ENCODE data around the gene AARS2. TPM values are rescaled to one million over a fixed set of nuclear protein-coding genes. Genes with fewer than 3 reads are reported as not detected.

The AARS2 gene
- total and polyA plus RNA-seq, 9 of the 15 experiments (the other 6 are each of a cell fraction or from before 2014, with no cell fraction given): 0.97 to 34.0 (median 18.3) TPM

DNA sequence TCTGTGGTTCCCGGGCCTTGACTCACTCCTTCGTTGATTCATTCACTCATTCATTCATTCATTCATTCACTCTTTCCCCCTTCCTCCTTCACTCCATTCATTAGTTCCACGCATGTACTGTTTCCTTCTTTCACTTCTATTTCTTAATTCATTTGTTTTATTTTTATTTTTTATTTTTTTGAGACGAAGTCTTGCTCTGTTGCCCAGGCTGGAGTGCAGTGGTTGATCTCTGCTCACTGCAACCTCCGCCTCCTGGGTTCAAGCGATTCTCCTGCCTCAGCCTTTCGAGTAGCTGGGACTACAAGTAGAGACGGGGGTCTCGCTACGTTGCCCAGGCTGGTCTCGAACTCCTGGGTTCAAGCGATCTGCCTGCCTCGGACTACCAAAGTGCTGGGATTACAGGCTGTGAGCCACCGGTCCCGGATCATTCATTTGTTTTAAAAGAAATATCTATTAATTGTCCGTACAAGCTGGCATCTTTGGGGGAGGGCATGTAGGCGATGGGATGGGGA, 47.4 kb downstream of the AARS2 start (continued):
- TF ChIP-seq ZNF512 (tag; IDR thresholded peaks at IDR 0.05): 0 out of 2 replicates have a peak, but pooled peaks have one; percentile 44
- TF ChIP-seq NCOA4 (IDR thresholded peaks at IDR 0.05; ENCODE audit: partially characterized antibody): no peak
- TF ChIP-seq ETV1 (tag; conservative IDR thresholded peaks at IDR 0.05; ENCODE audit: low read depth): peak; percentile 48; the same call in 1 of the 2 replicates
- TF ChIP-seq MIER1 (IDR thresholded peaks at IDR 0.05; ENCODE audit: low read depth): 0 out of 2 replicates have a peak, but pooled peaks have one; percentile 61
- TF ChIP-seq, protein P1, sequence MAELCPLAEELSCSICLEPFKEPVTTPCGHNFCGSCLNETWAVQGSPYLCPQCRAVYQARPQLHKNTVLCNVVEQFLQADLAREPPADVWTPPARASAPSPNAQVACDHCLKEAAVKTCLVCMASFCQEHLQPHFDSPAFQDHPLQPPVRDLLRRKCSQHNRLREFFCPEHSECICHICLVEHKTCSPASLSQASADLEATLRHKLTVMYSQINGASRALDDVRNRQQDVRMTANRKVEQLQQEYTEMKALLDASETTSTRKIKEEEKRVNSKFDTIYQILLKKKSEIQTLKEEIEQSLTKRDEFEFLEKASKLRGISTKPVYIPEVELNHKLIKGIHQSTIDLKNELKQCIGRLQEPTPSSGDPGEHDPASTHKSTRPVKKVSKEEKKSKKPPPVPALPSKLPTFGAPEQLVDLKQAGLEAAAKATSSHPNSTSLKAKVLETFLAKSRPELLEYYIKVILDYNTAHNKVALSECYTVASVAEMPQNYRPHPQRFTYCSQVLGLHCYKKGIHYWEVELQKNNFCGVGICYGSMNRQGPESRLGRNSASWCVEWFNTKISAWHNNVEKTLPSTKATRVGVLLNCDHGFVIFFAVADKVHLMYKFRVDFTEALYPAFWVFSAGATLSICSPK (IDR thresholded peaks at IDR 0.05; ENCODE audit: borderline replicate concordance): peak; percentile 44; the same call in 1 of the 2 replicates
- TF ChIP-seq ZBTB43 (CRISPR knock-in tag; IDR thresholded peaks at IDR 0.05): no peak
- peak; percentile 53; the same call in 1 of the 2 replicates for TF ChIP-seq ZC3H8 (IDR thresholded peaks at IDR 0.05)
- TF ChIP-seq SP1 (CRISPR knock-in tag; IDR thresholded peaks at IDR 0.05): peak; percentile 13; the same call in 1 of the 2 replicates
- TF ChIP-seq PCBP2 (IDR thresholded peaks at IDR 0.05; ENCODE audit: low read depth, low read length, poor library complexity, severe bottlenecking): no peak
- TF ChIP-seq, protein P2, sequence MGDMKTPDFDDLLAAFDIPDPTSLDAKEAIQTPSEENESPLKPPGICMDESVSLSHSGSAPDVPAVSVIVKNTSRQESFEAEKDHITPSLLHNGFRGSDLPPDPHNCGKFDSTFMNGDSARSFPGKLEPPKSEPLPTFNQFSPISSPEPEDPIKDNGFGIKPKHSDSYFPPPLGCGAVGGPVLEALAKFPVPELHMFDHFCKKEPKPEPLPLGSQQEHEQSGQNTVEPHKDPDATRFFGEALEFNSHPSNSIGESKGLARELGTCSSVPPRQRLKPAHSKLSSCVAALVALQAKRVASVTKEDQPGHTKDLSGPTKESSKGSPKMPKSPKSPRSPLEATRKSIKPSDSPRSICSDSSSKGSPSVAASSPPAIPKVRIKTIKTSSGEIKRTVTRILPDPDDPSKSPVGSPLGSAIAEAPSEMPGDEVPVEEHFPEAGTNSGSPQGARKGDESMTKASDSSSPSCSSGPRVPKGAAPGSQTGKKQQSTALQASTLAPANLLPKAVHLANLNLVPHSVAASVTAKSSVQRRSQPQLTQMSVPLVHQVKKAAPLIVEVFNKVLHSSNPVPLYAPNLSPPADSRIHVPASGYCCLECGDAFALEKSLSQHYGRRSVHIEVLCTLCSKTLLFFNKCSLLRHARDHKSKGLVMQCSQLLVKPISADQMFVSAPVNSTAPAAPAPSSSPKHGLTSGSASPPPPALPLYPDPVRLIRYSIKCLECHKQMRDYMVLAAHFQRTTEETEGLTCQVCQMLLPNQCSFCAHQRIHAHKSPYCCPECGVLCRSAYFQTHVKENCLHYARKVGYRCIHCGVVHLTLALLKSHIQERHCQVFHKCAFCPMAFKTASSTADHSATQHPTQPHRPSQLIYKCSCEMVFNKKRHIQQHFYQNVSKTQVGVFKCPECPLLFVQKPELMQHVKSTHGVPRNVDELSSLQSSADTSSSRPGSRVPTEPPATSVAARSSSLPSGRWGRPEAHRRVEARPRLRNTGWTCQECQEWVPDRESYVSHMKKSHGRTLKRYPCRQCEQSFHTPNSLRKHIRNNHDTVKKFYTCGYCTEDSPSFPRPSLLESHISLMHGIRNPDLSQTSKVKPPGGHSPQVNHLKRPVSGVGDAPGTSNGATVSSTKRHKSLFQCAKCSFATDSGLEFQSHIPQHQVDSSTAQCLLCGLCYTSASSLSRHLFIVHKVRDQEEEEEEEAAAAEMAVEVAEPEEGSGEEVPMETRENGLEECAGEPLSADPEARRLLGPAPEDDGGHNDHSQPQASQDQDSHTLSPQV (IDR thresholded peaks at IDR 0.05): no peak
- no peak for TF ChIP-seq DLX4 (CRISPR knock-in tag; IDR thresholded peaks at IDR 0.05)
- TF ChIP-seq ZEB2 (IDR thresholded peaks at IDR 0.05): no peak
- 0 out of 2 replicates have a peak, but pooled peaks have one; percentile 26 for TF ChIP-seq PTRF (tag; IDR thresholded peaks at IDR 0.05)
